Body of pancreas (tissue), 4 donors: ENCODE results near the gene SELENOT.

Source experiments
- POLR2A ChIP-seq, 3 donors: fragments of 450-650 bp; IDR thresholded peaks; one replicate each; pipeline ENCODE4 v1.6.1; 2016; ENCODE audit warnings: antibody characterized with exemption in 3 of 3, mild to moderate bottlenecking in 2 of 3
- TF ChIP-seq, protein P1 (sequence below), 7 experiments: fragments of 450-650 bp in 4 of 7; fragments of 200-600 bp in 3 of 7; sonication (generic) in 3 of 7; IDR thresholded peaks; one replicate each; pipeline ENCODE4 v1.5.1; 2016 to 2019; ENCODE audit warnings: antibody characterized with exemption in 7 of 7

DNA sequence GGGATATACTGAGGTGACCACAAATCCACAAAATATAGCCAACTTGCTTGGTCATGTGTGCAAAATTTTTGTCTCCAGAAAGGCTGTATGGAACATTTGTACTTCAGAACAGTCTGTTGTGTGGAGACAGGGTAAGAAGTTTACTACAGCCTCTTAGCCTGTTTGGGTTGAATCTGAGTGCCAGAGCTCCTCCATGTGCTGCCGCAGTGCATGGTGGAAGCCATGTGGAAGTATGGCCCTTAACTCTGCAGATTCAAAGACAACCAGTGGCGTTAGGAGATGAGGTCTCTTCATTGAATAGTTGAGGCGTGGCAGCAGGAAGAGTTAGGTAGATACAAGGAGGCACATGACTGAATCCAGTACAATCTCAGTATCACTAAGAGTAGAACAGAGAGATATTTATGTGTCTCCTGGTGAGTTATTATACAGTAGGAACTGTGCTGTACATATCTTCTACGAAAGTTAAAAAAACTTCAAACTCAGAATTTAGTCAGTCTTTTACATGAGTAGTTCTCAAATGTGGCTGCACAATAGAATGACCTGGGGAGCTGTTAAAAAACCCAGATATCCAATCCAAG, 47.2 kb upstream of the SELENOT start:
- TF ChIP-seq, protein P1, sequence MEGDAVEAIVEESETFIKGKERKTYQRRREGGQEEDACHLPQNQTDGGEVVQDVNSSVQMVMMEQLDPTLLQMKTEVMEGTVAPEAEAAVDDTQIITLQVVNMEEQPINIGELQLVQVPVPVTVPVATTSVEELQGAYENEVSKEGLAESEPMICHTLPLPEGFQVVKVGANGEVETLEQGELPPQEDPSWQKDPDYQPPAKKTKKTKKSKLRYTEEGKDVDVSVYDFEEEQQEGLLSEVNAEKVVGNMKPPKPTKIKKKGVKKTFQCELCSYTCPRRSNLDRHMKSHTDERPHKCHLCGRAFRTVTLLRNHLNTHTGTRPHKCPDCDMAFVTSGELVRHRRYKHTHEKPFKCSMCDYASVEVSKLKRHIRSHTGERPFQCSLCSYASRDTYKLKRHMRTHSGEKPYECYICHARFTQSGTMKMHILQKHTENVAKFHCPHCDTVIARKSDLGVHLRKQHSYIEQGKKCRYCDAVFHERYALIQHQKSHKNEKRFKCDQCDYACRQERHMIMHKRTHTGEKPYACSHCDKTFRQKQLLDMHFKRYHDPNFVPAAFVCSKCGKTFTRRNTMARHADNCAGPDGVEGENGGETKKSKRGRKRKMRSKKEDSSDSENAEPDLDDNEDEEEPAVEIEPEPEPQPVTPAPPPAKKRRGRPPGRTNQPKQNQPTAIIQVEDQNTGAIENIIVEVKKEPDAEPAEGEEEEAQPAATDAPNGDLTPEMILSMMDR (IDR thresholded peaks at IDR 0.05), result no peak
- TF ChIP-seq POLR2A (IDR thresholded peaks at IDR 0.05), result no peak
